ENCODE data around the gene CCDC141.

Gene CCDC141

DNA sequence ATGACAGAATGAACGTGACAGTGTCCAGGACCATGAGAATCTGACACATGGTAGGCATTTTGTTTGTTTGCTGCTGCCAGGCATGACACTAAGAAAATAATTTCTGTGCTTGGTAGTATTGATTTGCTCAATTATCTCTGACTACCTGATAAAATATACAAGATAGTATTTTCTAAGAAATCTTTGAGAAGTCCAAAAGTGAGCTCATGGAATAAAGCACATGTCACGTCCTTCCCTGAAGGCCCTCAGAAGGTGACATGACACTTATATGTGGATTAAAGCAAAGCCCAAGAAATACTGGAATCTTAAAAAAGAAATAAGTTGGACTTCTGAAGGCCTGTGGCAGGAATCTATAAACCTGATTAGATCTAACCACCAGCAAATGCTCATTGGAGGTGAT lies 238.9 kb downstream of the CCDC141 start:
- no peak for DNase-seq (ENCODE audit: low spot score)
- in situ Hi-C loops (cut with MboI; ENCODE audit: low pct_unique_long_range_greater_than_20kb, low sequenced_read_pairs, unreplicated experiment), result no loop called here
- TF ChIP-seq, protein P1, sequence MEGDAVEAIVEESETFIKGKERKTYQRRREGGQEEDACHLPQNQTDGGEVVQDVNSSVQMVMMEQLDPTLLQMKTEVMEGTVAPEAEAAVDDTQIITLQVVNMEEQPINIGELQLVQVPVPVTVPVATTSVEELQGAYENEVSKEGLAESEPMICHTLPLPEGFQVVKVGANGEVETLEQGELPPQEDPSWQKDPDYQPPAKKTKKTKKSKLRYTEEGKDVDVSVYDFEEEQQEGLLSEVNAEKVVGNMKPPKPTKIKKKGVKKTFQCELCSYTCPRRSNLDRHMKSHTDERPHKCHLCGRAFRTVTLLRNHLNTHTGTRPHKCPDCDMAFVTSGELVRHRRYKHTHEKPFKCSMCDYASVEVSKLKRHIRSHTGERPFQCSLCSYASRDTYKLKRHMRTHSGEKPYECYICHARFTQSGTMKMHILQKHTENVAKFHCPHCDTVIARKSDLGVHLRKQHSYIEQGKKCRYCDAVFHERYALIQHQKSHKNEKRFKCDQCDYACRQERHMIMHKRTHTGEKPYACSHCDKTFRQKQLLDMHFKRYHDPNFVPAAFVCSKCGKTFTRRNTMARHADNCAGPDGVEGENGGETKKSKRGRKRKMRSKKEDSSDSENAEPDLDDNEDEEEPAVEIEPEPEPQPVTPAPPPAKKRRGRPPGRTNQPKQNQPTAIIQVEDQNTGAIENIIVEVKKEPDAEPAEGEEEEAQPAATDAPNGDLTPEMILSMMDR (IDR thresholded peaks at IDR 0.05; ENCODE audit: extremely low read depth, insufficient read depth, missing control alignments), result no peak

DNA sequence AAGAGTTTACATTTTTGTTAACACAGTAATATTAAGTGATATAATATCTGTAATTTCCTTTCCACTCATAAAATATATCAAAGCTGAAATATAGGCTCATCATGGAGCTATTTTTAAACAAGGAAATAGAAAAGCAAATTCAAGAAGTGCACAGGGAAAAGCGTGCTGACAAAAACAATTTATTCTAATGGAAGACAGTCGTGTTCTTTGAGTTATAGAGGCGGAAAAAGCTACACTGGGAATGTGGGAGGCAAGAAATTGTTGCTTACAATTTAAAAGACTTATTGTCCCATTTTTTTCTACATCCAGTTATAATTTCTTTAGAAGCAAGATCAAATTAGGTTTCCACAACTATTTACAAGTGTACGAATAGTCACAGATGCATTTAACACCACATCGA lies 239.5 kb downstream of the CCDC141 start:
- no peak for DNase-seq (ENCODE audit: low spot score)
- TF ChIP-seq, protein P1 (IDR thresholded peaks at IDR 0.05; ENCODE audit: extremely low read depth, insufficient read depth, missing control alignments), result no peak
- in situ Hi-C loops (cut with MboI; ENCODE audit: low pct_unique_long_range_greater_than_20kb, low sequenced_read_pairs, unreplicated experiment), result no loop called here

DNA sequence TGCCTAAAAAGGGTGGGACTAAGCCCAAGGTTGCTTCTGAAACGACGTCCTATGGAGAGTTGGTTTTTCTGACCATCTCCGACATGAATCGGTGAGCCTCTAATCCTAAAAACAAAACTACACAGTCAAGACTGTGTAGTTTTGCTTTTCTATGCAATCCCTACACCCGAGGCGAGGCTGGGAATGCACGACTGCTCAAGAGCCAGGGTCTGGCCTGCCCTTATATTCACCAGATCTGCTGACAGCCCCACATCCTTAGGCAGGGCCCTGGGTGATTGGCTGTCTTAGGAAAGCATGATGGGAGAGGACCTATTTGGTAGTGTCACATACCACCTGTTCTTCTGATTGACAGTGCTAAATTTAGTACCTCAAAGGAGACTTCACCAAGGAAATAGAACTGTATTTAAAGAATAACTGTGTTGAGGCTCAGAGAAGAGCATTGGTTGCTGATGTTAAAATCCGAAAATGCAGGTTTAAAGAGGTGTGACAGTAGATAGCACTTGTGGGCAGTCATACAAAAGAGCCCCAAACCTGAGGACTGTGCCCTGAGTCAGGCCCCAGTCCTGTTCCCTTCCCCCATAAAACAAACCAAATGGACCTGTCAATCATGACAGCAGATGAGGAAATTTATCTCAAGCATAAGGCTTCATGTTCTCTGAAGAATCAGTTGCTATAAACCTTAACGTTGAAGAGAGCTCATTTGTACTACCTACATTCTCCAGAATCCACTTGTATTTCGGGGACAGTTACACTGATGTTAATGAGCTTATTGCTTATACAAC lies 242.5 kb downstream of the CCDC141 start, which contains the start of gene TTN:
TSS of gene TTN (minus strand) at position 197 of the 782 bp plus-strand sequence. CDS start 2,781 bp downstream, outside the sequence.
- no peak for DNase-seq (ENCODE audit: low spot score)
- in situ Hi-C loops (cut with MboI; ENCODE audit: low pct_unique_long_range_greater_than_20kb, low sequenced_read_pairs, unreplicated experiment), result no loop called here
- TF ChIP-seq, protein P1 (IDR thresholded peaks at IDR 0.05; ENCODE audit: extremely low read depth, insufficient read depth, missing control alignments), result no peak

- no peak for DNase-seq (ENCODE audit: low spot score)
- in situ Hi-C loops (cut with MboI; ENCODE audit: low pct_unique_long_range_greater_than_20kb, low sequenced_read_pairs, unreplicated experiment), result no loop called here
- TF ChIP-seq, protein P1 (IDR thresholded peaks at IDR 0.05; ENCODE audit: extremely low read depth, insufficient read depth, missing control alignments), result no peak
Observed at GRCh38 chr2:178806543-178806942, 243.4 kb downstream of the CCDC141 start.

- in situ Hi-C loops (cut with MboI; ENCODE audit: low pct_unique_long_range_greater_than_20kb, low sequenced_read_pairs, unreplicated experiment), result no loop called here
- DNase-seq (ENCODE audit: low spot score), result no peak
- TF ChIP-seq, protein P1 (IDR thresholded peaks at IDR 0.05; ENCODE audit: extremely low read depth, insufficient read depth, missing control alignments), result no peak
Observed at GRCh38 chr2:178805457-178805856, 244.5 kb downstream of the CCDC141 start.

DNA sequence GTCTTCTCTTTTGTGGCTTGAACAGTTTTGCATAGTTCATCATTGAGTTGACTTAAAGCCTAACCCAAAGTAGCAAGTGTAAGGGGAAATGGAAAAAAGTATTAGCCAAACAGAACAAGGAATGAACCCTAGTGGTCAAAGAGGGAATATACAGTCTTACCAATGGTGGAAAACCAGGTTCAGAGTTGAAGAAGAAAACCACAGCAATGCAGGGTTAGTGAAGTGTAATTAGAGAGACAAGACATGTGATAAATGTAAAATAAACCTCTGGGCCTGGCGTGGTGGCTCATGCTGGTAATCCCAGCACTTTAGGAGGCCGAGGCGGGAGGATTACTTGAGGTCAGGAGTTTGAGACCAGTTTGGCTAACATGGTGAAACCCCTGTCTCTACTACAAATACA lies 245.1 kb downstream of the CCDC141 start:
- in situ Hi-C loops (cut with MboI; ENCODE audit: low pct_unique_long_range_greater_than_20kb, low sequenced_read_pairs, unreplicated experiment), result no loop called here
- TF ChIP-seq, protein P1 (IDR thresholded peaks at IDR 0.05; ENCODE audit: extremely low read depth, insufficient read depth, missing control alignments), result peak; percentile 28
- DNase-seq (ENCODE audit: low spot score), result peak; percentile 12

Measured in GM13977 (cell line).